Osteoblast (primary cell): ENCODE results near the gene FXYD4. TPM values are rescaled to one million over a fixed set of nuclear protein-coding genes. Genes with fewer than 3 reads are reported as not detected.

Source experiments
- DNase-seq: peaks from one replicate; pipeline ENCODE4 v3.0.0; 2011; ENCODE audit warnings: low spot score, mixed read lengths; ENCODE audit not compliant: insufficient read length; ENCODE audit errors: missing footprints
- H2AFZ ChIP-seq: 2 replicates; pipeline ENCODE4 v1.6.0; 2011; ENCODE audit warnings: mild to moderate bottlenecking, low read length
- H3K27ac ChIP-seq: 2 replicates; pipeline ENCODE4 v1.5.1; 2011; ENCODE audit warnings: mild to moderate bottlenecking, low read depth, low read length, moderate library complexity
- H3K27me3 ChIP-seq: 2 replicates; pipeline ENCODE4 v1.6.0; 2012; ENCODE audit warnings: mild to moderate bottlenecking, control low read depth, inconsistent platforms, low read length, moderate library complexity; ENCODE audit not compliant: insufficient read depth
- H3K36me3 ChIP-seq: 2 replicates; pipeline ENCODE4 v1.5.1; 2011; ENCODE audit warnings: mild to moderate bottlenecking, low read length, control low read depth, moderate library complexity; ENCODE audit not compliant: insufficient read depth
- H3K4me1 ChIP-seq: 2 replicates; pipeline ENCODE4 v1.5.1; 2011; ENCODE audit warnings: mild to moderate bottlenecking, low read length, control low read depth, moderate library complexity; ENCODE audit not compliant: insufficient read depth
- H3K4me2 ChIP-seq: 2 replicates; pipeline ENCODE4 v1.6.0; 2011; ENCODE audit warnings: mild to moderate bottlenecking, low read length; ENCODE audit not compliant: insufficient read depth
- H3K4me3 ChIP-seq: fragments of 200-600 bp; sonication (generic); 3 replicates; pipeline ENCODE4 v1.5.1; 2012; ENCODE audit warnings: mild to moderate bottlenecking, low read length, inconsistent platforms; ENCODE audit not compliant: insufficient read depth
- H3K79me2 ChIP-seq: 2 replicates; pipeline ENCODE4 v1.6.0; 2012; ENCODE audit warnings: mild to moderate bottlenecking, low read length, control low read depth, inconsistent platforms; ENCODE audit not compliant: insufficient read depth
- H3K9me3 ChIP-seq: 2 replicates; pipeline ENCODE4 v1.5.1; 2011; ENCODE audit warnings: low read depth, low read length, control low read depth
- H4K20me1 ChIP-seq: 2 replicates; pipeline ENCODE4 v1.6.0; 2012; ENCODE audit warnings: mild to moderate bottlenecking, low read length, control low read depth; ENCODE audit not compliant: insufficient read depth
- total RNA-seq: library from RNA; depleted of rRNA; stranded (reverse); fragments of >200 nt; gene quantifications from 2 replicates; pipeline ENCODE4 v1.2.3, GENCODE V29; 2012
- TF ChIP-seq, protein P1 (sequence below): IDR thresholded peaks from 2 replicates; pipeline ENCODE4 v1.5.1; 2011; ENCODE audit warnings: mild to moderate bottlenecking, low read depth, low read length, moderate library complexity; ENCODE audit errors: extremely low read depth

FXYD4 gene
- total RNA-seq, 1 donor, result not detected

DNA sequence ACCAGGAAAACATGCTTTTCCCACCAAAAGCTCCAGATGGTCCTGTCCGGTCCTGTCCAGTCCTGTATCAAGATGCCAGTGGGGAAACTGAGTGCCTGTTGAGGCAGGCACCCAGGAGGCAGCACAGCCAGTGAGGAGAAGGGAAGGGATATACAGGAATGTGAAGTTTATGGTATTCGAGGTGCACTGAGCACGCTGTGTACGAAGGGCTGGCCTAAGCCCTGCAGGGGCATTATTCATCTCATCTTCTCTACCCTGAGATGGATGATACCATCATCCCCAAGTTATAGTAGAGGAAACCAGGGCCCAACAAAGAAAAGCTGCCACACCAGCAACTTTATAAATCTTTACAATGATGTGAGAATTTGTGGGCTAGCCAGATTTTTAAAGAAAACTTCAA, 23.4 kb upstream of the FXYD4 start:
- Histone ChIP-seq H2AFZ (no peak overlapping the region), H4K20me1 (no peaks in the 10 kb centered on the region), H3K27me3 (peaks cover 13% of the 10 kb centered on the region), H3K36me3 (no peaks in the 10 kb centered on the region), H3K4me1 (no peaks in the 10 kb centered on the region), H3K27ac (no peak overlapping the region), H3K4me3 (no peak overlapping the region), H3K4me2 (no peak overlapping the region), H3K79me2 (no peaks in the 10 kb centered on the region), H3K9me3 (no peaks in the 10 kb centered on the region)
- TF ChIP-seq, protein P1, sequence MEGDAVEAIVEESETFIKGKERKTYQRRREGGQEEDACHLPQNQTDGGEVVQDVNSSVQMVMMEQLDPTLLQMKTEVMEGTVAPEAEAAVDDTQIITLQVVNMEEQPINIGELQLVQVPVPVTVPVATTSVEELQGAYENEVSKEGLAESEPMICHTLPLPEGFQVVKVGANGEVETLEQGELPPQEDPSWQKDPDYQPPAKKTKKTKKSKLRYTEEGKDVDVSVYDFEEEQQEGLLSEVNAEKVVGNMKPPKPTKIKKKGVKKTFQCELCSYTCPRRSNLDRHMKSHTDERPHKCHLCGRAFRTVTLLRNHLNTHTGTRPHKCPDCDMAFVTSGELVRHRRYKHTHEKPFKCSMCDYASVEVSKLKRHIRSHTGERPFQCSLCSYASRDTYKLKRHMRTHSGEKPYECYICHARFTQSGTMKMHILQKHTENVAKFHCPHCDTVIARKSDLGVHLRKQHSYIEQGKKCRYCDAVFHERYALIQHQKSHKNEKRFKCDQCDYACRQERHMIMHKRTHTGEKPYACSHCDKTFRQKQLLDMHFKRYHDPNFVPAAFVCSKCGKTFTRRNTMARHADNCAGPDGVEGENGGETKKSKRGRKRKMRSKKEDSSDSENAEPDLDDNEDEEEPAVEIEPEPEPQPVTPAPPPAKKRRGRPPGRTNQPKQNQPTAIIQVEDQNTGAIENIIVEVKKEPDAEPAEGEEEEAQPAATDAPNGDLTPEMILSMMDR, result no peak
- DNase-seq, result peak; percentile 23

DNA sequence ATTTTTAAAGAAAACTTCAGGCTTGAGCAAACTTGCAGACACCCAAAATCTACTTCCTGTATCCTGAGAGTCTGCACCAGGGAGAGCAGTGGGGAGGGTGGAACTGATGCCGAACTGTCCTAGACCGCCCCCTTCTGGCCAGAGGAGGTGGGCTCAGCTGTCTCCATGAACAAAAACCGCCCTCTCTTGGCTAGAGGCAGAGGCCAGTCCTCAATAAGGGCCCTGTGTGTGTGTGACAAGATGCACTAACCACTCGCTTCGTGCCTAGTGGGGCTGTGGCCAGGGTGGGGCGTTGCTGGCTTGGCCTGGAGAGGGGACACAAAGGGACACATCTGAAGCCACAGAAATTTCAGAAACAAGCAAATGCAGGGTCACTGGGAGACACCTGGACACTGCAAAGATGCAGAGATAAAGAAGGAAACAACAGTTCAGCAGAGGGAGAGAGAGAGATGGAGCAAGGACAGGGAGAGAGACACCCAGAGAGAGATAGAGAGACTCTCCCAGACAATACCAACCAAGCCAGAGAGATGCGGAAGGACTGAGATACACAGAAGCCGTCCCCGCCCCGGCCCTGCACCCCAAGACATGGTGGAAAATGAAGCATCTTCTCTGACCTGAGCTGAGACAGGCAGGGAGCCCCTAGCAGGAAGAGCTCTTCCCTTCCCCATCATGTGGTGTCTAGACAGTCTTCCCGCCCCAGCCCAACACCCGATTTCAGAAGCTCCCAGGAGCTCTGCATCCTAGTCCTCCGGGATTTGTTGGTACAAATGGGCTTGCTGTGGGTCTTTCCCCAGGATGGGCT, 22.7 kb upstream of the FXYD4 start:
- DNase-seq, result peak; percentile 99
- Histone ChIP-seq H4K20me1 (no peaks in the 10 kb centered on the region), H2AFZ (no peak overlapping the region), H3K79me2 (no peaks in the 10 kb centered on the region), H3K9me3 (no peaks in the 10 kb centered on the region), H3K27me3 (peaks cover 13% of the 10 kb centered on the region), H3K36me3 (no peaks in the 10 kb centered on the region), H3K4me1 (no peaks in the 10 kb centered on the region), H3K27ac (no peak overlapping the region), H3K4me2 (no peak overlapping the region), H3K4me3 (no peak overlapping the region)
- TF ChIP-seq, protein P1, result peak; percentile 98

DNA sequence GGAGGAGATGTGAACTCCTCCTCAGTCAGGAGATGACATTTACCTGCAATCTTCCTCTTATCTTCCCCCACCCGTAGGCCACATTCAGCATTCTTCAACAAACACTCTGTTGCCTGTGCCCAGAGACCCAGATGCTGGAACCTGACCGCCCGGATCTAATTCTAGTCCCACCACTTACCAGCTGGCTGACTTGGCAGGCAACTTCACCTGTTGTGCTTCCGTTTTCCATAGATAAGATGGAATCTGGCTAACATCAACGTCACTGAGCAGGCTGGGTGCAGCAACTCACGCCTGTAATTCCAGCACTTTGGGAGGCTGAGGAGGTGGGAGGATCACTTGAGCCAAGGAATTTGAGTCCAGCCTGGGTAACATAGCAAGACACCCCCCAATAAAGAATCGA, 21.3 kb upstream of the FXYD4 start:
- H3K4me3 ChIP-seq, result no peak overlapping the region
- no peaks in the 10 kb centered on the region for H3K9me3 ChIP-seq
- H4K20me1 ChIP-seq, result no peaks in the 10 kb centered on the region
- no peak overlapping the region for H3K4me2 ChIP-seq
- no peaks in the 10 kb centered on the region for H3K79me2 ChIP-seq
- no peak overlapping the region for H2AFZ ChIP-seq
- TF ChIP-seq, protein P1, result no peak
- H3K4me1 ChIP-seq, result no peaks in the 10 kb centered on the region
- H3K36me3 ChIP-seq, result no peaks in the 10 kb centered on the region
- peak; percentile 72 for DNase-seq
- no peak overlapping the region for H3K27ac ChIP-seq
- peaks cover 13% of the 10 kb centered on the region for H3K27me3 ChIP-seq

DNA sequence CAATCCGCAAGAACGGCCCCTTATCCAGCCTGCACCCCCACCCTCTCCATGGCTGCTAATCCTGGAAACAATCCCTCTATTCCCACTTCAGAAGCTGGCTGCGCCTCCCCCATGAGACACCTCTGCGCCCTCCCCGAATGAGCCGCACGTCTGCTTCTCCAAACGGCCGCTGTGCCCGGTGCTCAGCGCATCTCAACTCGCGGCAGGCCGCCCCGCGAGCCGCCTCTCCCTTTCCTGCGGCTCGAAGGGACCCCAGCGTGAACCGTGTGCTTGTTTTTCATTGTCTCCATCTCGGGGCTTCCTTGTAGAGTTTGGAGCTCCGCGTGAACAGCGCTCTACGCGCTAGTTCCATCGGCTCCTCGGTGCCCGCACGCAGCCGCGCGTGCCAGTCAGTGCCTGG, 20.8 kb upstream of the FXYD4 start:
- TF ChIP-seq, protein P1, result no peak
- Histone ChIP-seq H3K4me2 (no peak overlapping the region), H3K27me3 (peaks cover 13% of the 10 kb centered on the region), H2AFZ (peak overlapping the region; percentile 47), H4K20me1 (no peaks in the 10 kb centered on the region), H3K4me3 (no peak overlapping the region), H3K27ac (no peak overlapping the region), H3K4me1 (peaks cover 2% of the 10 kb centered on the region), H3K79me2 (no peaks in the 10 kb centered on the region), H3K36me3 (no peaks in the 10 kb centered on the region), H3K9me3 (no peaks in the 10 kb centered on the region)
- peak; percentile 69 for DNase-seq
